ENCODE data around the gene PMM1.
"Not testable (repeated sequence)": the region's sequence is repeated elsewhere in the genome, so short reads cannot be mapped to it uniquely, and the experiment has no call there.

Gene PMM1

DNA sequence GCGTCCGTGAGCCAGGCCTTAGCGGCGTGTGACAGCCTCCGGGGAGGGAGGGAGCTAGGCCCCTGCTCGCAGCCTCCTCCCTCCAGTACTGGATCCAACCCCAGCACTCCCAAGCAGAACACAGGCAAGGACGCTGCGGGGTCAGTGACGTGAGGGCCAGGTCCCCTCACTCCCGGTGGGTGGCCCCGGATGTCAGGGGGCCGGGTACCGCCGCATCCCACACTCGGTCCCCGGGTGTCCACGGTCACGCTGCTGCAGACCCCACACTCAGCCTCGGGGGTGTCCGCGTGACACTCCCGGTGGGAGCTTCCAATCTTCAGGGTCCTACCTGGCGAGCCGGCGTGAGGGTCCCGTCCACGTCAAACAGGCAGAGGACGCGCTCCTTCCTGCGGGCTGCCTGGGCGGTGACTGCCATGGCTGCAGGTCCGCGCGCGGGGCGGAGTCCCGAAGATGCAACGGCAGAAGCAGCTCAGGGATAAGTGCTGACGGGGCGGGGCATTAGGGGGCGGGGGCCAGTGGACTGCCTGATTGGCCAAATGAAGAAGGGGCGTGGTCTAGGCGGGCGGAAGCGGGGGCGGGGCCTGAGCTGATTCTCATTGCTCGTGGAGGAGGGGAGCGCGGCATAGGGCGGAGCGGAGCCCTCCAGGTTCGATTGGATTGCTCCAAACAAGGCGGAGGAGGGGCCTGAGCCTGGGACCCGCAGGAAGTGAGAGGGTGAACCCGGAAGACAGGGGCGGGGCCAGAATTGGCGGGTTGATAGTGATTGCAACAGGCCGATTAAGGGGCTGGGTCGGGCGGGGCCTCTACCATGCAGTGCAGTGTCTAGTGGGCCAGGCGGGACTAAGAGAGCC, at the start of gene PMM1:
Gene PMM1 (minus strand): TSS at position 450 of the 851 bp plus-strand sequence. CDS start 35 bp downstream, at position 415.
- H3K4me3 ChIP-seq (ENCODE audit: low read depth, low read length) = peak within 1 kb of the TSS; percentile 82

DNA sequence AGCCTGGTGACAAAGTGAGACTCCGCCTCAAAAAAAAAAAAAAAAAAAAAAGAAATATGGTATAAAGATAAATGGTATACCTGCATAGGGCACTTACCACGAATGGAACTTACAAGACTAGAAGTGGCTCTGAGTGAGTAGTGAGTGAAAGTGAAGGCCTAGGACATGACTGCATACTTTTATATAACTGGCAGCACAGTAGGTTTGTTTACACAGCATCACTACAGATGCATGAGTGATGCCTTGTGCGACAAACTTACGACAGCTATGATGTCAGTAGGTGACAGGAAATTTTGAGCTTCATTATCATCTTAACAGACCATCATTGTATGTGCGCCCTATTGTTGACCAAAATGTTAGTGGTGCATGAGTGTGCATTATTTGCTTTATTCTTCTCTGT, 49.1 kb upstream of the PMM1 start:
- H3K4me3 ChIP-seq (ENCODE audit: low read depth, low read length) = no peak overlapping the region

DNA sequence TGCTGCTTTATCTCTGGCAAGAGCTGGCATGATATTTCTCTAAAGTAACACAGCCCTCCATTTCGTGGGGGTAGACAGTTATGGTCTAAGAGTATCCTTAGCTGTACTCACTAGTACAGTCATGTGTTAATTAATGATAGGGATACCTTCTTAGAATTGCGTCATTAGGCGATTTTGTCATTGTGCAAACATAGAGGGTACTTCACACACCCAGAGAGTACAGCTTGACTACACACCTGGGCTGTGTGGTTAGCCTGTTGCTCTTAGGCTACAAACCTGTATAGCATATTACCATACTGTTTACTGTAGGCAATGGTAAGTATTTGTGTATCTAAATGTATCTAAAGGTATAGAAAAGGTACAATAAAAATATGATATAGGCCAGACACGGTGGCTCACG, 48.5 kb upstream of the PMM1 start:
- no peak overlapping the region for H3K4me3 ChIP-seq (ENCODE audit: low read depth, low read length)

DNA sequence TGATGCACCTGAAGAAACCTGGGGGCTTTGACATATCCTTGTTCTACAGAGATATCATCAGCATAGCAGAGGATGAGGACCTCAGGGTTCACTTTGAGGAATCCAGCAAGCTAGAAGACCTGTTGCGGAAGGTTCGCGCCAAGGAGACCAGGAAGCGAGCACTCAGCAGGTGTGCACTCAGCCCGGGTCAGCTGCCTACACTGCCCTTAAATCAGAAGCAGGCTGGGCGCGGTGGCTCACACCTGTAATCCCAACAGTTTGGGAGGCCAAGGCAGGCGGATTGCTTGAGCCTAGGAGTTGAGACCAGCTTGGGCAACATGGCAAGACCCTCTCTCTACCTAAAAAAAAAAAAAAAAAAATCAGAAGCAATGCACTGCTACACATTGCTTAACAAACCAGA, 48.0 kb upstream of the PMM1 start:
- not testable (repeated sequence) for H3K4me3 ChIP-seq (ENCODE audit: low read depth, low read length)

DNA sequence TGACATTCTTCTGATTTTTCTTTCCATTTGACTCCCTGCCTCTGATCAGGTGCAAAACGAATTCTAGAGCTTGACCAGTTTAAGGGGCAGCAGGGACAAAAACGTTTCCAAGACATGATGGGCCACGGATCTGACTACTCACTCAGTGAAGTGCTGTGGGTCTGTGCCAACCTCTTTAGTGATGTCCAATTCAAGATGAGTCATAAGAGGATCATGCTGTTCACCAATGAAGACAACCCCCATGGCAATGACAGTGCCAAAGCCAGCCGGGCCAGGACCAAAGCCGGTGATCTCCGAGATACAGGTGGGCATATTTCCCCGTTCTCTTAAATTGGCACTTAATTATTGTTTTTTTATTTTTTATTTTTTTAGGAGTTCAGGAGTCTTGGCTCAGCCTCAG, 46.8 kb upstream of the PMM1 start:
- no peak overlapping the region for H3K4me3 ChIP-seq (ENCODE audit: low read depth, low read length)

DNA sequence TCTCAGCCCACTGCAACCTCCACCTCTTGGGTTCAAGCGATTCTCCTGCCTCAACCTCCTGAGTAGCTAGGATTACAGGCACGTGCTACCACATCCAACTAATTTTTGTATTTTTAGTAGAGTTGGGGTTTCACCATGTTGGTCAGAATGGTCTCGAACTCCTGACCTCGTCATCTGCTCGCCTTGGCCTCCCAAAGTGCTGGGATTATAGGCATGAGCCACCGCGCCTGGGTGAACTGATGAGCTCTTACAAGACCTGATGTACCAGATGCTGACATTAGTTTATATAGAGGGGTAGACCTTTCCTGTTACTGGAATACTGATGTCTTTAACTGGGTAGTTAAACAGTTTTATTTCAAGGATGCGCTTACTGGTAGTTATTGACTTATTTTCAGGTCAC, 45.0 kb upstream of the PMM1 start:
- not testable (repeated sequence) for H3K4me3 ChIP-seq (ENCODE audit: low read depth, low read length)

DNA sequence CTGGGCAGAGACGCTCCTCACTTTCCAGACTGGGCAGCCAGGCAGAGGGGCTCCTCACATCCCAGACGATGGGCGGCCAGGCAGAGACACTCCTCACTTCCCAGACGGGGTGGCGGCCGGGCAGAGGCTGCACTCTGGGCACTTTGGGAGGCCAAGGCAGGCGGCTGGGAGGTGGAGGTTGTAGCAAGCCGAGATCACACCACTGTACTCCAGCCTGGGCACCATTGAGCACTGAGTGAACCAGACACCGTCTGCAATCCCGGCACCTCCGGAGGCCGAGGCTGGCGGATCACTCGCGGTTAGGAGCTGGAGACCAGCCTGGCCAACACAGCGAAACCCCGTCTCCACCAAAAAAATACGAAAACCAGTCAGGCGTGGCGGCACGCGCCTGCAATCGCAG, 42.0 kb upstream of the PMM1 start:
- H3K4me3 ChIP-seq (ENCODE audit: low read depth, low read length) = not testable (repeated sequence)

DNA sequence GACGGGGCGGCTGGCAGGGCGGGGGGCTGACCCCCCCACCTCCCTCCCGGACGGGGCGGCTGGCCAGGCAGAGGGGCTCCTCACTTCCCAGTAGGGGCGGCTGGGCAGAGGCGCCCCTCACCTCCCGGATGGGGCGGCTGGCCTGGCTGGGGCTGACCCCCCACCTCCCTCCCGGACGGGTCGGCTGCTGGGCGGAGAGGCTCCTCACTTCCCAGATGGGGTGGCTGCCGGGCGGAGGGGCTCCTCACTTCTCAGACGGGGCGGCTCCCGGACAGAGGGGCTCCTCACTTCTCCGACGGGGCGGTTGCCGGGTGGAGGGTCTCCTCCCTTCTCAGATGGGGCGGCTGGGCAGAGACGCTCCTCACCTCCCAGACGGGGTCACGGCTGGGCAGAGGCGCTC, 41.5 kb upstream of the PMM1 start:
- not testable (repeated sequence) for H3K4me3 ChIP-seq (ENCODE audit: low read depth, low read length)

DNA sequence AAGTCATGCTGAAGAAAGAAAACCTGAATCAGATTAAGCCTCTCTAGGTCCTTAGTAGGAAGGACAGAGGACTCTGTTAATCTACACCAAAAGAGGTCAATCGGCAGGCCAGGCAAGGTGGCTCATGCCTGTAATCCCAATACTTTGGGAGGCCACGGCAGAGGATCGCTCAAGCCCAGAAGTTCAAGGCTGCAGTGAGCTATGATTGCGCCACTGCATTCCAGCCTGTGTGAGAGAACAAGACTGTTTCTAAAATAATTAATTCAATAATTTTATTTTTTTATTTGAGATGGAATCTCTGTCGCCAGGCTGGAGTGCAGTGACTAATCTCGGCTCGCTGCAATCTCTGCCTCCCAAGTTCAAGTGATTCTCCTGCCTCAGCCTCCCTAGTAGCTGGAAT, 35.9 kb upstream of the PMM1 start:
- H3K4me3 ChIP-seq (ENCODE audit: low read depth, low read length) = no peak overlapping the region

DNA sequence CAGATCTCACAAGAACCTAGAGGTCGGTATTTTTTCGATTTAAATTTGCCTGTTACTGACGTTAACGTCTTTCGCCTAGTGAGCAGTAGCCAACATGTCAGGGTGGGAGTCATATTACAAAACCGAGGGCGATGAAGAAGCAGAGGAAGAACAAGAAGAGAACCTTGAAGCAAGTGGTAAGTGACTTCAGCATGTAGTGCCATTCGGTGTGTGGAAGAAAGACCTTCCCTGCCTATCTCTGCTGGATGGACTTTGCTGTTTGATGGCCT, 32.2 kb upstream of the PMM1 start:
- H3K4me3 ChIP-seq (ENCODE audit: low read depth, low read length) = peak overlapping the region; percentile 88

DNA sequence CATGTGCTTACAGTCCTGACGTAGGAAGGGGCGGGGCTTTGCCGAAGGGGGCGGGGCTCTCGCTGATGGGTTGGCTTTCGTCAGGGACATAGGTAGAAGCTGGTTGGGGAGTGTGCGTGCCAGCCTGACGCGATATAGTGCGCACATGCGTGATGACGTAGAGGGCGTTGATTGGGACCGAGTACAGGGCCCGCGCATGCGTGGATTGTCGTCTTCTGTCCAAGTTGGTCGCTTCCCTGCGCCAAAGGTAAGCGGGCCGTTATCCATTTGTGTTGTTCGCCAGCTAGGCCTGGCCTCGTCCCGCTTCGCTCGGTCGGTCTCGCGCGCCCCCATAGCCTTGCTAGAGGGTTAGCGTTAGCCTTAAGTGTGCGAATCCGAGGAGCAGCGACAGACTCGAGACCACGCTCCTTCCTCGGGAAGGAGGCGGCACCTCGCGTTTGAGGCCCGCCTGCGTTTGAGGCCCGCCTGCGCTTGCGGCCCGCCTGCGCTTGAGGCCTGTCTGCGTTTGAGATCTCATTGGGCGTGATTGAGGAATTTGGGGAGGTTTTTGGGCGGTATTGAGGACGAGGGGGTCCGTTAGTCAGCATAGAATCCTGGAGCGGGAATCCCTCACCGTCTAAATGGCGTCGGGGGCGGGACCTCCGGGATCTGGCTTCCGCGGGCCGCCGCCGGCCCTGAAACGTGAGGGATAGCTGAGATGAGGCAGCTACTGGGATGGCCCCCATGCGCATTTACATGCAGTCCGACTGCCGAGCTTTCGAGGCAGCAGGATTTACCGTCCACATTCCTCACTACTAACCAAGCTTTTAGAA, 31.7 kb upstream of the PMM1 start, which contains the start of gene XRCC6:
Gene XRCC6 (plus strand): TSS at position 197 of the 812 bp plus-strand sequence. CDS start 710 bp downstream, outside the sequence.
- H3K4me3 ChIP-seq (ENCODE audit: low read depth, low read length) = peak within 1 kb of the TSS; percentile 88

DNA sequence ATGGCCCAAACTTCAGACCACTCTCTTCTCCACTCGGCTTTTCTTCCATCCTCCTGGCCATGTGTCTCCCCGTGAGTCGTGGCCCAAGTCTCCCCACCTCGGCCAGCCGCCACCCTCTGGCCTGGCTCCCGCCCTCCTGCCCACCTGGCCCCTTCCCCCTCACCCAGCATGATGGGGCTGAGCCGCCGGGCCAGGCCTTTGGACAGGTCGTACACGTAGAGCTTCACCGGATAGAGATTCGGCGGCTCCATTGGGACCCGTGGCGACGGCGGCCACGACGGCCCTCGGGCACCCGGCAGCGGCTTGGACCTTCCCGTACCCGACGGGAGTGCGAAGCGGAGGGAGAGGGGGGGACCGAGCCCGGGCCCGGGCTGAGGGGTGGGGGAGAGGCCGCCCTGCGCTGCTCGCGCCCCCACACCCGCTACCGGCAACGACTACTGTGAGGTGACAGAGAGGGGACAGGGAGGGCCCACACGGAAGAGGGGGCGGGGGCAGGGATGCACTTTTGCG, 31.0 kb upstream of the PMM1 start, which contains the start of gene DESI1:
Gene DESI1 (minus strand): TSS at position 455 of the 510 bp plus-strand sequence. CDS start 204 bp downstream, at position 251.
- H3K4me3 ChIP-seq (ENCODE audit: low read depth, low read length) = peak within 1 kb of the TSS; percentile 88

DNA sequence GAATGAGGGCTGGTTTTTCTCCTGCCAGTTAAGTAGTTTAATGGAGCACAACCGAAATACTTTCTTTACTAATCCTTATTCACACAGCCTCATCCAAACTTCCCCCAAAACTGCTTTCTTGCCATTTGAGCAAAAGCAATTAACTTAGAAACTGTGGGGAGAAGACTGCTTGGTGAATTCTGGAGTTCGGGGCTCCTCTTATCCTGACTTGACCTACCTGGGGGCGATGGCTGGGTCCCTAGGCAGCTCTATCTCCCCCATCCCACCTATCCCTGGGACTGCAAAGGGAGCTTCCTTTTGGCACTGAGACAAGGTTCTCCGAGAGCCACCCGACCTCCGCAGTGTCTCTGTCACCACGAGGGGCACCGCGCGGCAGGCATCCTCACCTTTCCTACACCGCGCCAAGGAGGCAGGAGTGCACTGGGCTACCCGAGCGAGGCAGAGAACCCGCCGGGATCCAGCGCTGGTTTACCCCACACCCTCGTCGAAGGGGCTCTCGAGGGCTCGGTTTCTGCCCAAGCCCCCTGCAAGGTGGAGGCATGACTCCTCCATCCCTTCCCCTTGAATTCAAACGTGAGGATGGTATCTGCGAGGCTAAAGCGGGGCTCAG, 30.4 kb upstream of the PMM1 start:
- peak overlapping the region; percentile 88 for H3K4me3 ChIP-seq (ENCODE audit: low read depth, low read length)

DNA sequence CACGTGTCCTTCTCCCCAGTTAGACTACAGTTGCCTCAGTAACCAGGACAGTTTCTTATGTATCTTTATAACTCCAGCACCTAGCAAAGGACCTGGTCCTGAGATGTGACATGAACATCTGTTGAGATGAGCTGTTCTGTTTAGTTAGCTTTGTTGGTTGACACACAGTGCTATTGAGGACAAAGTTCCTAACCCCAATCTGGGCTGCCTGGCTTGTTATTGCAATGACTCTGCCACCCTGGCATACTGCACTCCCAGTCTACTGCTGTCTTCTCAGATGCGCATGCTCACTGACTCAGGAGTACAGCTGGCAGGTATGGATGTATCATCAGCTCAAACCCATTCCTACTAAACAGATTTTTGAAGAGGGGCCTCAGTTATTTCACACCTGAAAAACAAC, 23.8 kb upstream of the PMM1 start:
- no peak overlapping the region for H3K4me3 ChIP-seq (ENCODE audit: low read depth, low read length)

DNA sequence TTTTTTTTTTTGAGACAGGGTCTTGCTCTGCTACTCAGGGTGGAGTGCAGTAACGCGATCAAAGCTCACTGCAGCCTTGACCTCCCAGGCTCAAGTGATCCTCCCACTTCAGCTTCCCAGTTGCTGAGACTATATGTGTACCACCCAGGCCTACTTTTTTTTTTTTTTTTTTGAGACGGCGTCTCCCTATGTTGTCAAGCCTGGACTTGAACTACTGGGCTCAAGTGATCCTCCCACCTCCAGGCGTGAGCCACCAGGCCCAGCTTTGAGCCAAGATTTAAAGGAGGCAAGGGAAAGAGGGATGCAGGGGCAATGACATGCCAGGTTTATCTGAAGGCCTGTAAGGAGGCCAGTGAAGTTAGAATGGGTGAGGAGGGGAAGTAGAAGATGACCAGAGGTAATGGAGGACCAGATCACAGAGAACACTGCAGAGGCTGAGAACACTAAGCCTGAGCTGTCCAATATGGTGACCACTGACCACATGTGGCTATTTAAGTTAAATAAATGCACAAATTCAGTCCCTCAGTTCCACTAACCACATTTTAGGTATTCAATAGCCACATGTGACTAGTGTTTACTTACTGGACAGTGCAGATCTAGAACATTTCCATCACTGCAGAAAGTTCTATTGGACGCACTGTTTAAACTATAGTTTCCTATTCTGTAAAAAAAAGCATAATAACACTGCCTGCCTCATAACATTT, 23.1 kb upstream of the PMM1 start:
- no peak overlapping the region for H3K4me3 ChIP-seq (ENCODE audit: low read depth, low read length)

DNA sequence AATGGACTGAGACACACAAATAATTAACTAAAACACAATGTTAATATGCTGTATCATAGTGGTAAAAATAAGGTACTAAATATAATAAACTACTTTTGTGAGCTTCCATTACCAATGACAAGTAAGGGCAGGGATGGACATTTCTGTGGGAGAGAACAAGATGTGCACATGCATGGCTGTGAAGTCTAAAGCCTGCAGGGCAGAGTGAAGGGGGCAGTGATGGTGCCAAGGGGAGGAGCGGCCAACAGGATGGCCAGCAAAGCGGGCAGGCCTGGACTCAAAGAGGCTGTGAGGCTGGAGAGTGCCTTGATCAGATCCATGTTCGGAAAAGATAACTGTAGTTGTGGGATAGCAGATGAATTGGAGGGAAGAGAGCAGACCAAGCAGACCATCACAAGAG, 18.7 kb upstream of the PMM1 start:
- no peak overlapping the region for H3K4me3 ChIP-seq (ENCODE audit: low read depth, low read length)

DNA sequence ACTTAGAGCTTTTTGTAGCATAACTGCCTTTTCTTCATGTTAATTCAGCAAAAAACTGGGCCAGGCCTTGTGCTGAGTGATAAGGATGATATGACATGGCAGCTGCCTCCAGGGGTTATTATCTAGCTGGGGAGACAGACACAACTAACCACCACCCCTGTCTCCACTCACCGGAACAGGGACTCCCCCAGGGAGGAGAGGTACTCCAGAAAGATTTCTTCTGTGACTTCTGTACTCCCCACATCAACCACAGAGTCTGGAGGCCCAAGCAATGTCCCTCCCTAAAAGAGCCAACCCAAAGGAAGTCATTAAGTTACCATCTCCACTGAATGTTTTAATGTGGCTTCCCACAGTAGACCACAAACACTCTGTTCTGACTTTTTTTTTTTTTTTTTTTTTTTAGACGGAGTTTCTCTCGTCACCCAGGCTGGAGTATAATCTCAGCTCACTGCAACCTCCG, 14.3 kb upstream of the PMM1 start:
- H3K4me3 ChIP-seq (ENCODE audit: low read depth, low read length) = no peak overlapping the region

DNA sequence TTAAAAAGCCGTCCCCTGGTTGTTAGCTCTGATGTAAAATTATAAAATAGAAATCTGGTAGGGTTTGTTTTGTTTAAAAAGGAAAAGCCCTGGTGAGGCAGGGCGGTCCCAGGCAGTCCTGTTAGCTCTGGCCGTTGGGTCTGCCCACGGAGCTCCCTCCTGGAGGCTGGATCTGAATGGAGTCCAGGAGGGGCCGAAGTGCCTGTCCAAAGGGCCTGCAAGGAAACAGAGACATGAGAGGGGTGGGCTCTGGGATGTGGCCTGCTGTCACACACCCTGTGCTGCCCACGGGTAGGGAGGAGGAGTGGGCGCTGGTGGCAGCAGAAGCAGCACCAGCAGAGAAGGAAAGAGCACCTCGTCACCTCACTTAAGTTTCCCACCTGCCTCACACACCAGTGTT, 11.3 kb upstream of the PMM1 start:
- H3K4me3 ChIP-seq (ENCODE audit: low read depth, low read length) = no peak overlapping the region

DNA sequence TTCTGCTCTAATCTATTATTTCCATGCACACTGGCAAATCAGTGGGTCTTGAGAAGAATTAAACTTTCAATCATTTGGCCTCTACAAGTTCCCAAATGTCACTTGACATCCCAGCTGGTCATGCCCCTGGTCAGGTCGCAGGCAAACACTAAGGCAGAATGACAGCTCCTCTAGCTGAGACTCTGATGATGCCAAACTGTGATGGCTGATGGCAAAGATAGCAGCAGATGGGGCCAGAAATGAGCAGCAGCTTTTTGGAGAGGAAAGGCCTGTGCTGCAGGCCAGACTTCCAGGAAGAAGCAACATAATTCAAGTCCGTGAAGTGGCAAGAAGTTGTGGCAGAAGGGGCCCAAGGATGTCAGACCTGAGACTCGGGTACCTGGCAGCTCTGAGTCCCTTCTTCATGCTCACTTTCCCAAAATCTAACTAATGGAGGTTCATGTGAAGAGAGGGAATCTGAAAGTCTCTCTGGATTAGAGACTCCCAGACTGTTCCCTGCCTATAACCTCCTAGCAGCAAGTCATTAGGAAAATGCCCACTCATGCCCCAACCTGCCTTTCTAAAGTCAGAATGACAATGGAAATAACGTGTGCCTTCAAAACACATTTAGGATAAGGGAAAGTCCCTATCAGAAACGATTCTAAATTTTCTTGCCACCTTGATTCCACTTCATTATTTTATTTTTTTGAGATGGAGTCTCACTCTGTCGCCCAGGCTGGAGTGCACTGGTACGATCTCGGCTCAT, 9.4 kb upstream of the PMM1 start:
- H3K4me3 ChIP-seq (ENCODE audit: low read depth, low read length) = no peak overlapping the region

DNA sequence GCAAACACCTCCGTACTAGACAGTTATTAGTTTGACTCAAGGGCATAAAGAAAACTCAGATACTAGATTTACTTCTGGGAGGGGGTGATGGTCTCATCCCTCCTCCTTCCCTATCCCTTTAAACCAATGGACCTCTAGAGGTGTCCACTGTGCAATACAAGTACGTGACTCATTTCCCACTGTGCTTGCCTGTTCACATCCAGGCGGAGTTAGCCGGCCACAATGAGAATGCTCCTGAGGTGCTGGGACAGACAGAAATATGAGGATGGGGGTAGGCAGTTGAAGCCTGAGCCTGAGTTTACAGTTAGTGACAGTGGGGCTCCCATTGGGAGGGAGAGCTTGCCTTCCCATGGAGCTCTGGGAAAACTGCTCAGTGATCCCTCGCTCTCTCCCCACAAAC, 8.4 kb upstream of the PMM1 start:
- no peak overlapping the region for H3K4me3 ChIP-seq (ENCODE audit: low read depth, low read length)

All from iPS-11a (cell line).